Common myeloid progenitor, CD34-positive (primary cell): ENCODE data around the gene TMEM178B.

Source experiments
- CTCF ChIA-PET: fragments of 350-600 bp; sonication (Branson Sonifier 250); formaldehyde crosslinking; loops from one replicate; lab custom pipeline; 2021; ENCODE audit warnings: antibody characterized with exemption; lab: Charles Lee
- POLR2A ChIA-PET: fragments of 350-600 bp; sonication (Branson Sonifier 250); formaldehyde crosslinking; loops from one replicate; lab custom pipeline; 2021; ENCODE audit warnings: antibody characterized with exemption; lab: Charles Lee
- DNase-seq, 3 donors: peaks; one replicate each; pipeline versions ENCODE4 v3.0.0 to v3.0.0-alpha.2; 2013
- H3K27ac ChIP-seq, 2 experiments: 1 replicate in 1 of 2; 2 replicates in 1 of 2; pipeline ENCODE4 v1.7.0; 2013; ENCODE audit warnings: inconsistent platforms in 2 of 2, low read length in 2 of 2, mild to moderate bottlenecking in 2 of 2, low read depth in 1 of 2, moderate library complexity in 1 of 2; ENCODE audit not compliant: severe bottlenecking in 2 of 2, insufficient read depth in 1 of 2, poor library complexity in 1 of 2
- H3K27me3 ChIP-seq, 5 experiments: replicated peaks in 2 of 5; 1 replicate in 3 of 5; 2 replicates in 2 of 5; pipeline versions ENCODE4 v1.6.1 to v1.7.0; 2013; ENCODE audit warnings: low read length in 4 of 5, mild to moderate bottlenecking in 2 of 5, moderate library complexity in 2 of 5, inconsistent platforms in 1 of 5; ENCODE audit not compliant: insufficient read depth in 5 of 5, control insufficient read depth in 4 of 5
- H3K36me3 ChIP-seq, 4 experiments: 1 replicate in 2 of 4; 2 replicates in 2 of 4; pipeline versions ENCODE4 v1.6.1 to v1.7.0; 2013; ENCODE audit warnings: low read length in 3 of 4, control low read depth in 1 of 4, mild to moderate bottlenecking in 1 of 4; ENCODE audit not compliant: control insufficient read depth in 4 of 4, insufficient read depth in 4 of 4
- H3K4me1 ChIP-seq, 4 experiments: 1 replicate in 3 of 4; 2 replicates in 1 of 4; pipeline versions ENCODE4 v1.6.1 to v1.7.1; 2013; ENCODE audit warnings: low read length in 3 of 4, mild to moderate bottlenecking in 3 of 4, control low read depth in 1 of 4, inconsistent platforms in 1 of 4, moderate library complexity in 1 of 4; ENCODE audit not compliant: control insufficient read depth in 4 of 4, insufficient read depth in 4 of 4; ENCODE audit errors: control extremely low read depth in 1 of 4
- H3K4me3 ChIP-seq, 7 experiments: 1 replicate in 4 of 7; 2 replicates in 3 of 7; pipeline versions ENCODE4 v1.5.1 to v1.7.0; 2013; ENCODE audit warnings: mild to moderate bottlenecking in 7 of 7, low read length in 6 of 7, moderate library complexity in 6 of 7, inconsistent platforms in 2 of 7, low read depth in 2 of 7, control low read depth in 1 of 7; ENCODE audit not compliant: insufficient read depth in 4 of 7, control insufficient read depth in 1 of 7; ENCODE audit errors: extremely low read depth in 1 of 7
- H3K9me3 ChIP-seq, 5 experiments: 1 replicate in 4 of 5; 2 replicates in 1 of 5; pipeline versions ENCODE4 v1.6.1 to v1.7.1; 2013; ENCODE audit warnings: low read length in 4 of 5, mild to moderate bottlenecking in 2 of 5, inconsistent platforms in 1 of 5, low read depth in 1 of 5, moderate library complexity in 1 of 5; ENCODE audit not compliant: control insufficient read depth in 4 of 5, insufficient read depth in 2 of 5; ENCODE audit errors: control extremely low read depth in 1 of 5
- WGBS: methylation state at CpG from one replicate; pipeline ENCODE4 v1.1.5; 2013; ENCODE audit not compliant: insufficient coverage; 5-methylcytosine and 5-hydroxymethylcytosine counted together

TMEM178B gene

GRCh38 chr7:141217938-141218337, 144.1 kb downstream of the TMEM178B start:
- H3K27ac ChIP-seq: no peak overlapping the region
- ChIA-PET CTCF (no interaction called here), POLR2A (no interaction called here)
- no peak overlapping the region for H3K4me3 ChIP-seq
- WGBS: 84% methylated on average over 6 of the region's 7 CpGs
- no peak for DNase-seq
- H3K9me3 ChIP-seq: no peaks in the 10 kb centered on the region
- no peaks in the 10 kb centered on the region for H3K4me1 ChIP-seq
- no peaks in the 10 kb centered on the region for H3K36me3 ChIP-seq
- H3K27me3 ChIP-seq: peaks cover 0 to 5% (median 0%) of the 10 kb centered on the region in 5 experiments

- Histone ChIP-seq H3K4me1 (no peaks in the 10 kb centered on the region), H3K4me3 (no peak overlapping the region), H3K9me3 (no peaks in the 10 kb centered on the region), H3K27me3 (peaks cover 0 to 3% (median 0%) of the 10 kb centered on the region in 5 experiments), H3K27ac (no peak overlapping the region), H3K36me3 (no peaks in the 10 kb centered on the region)
- 81% methylated on average over 4 of the region's 6 CpGs for WGBS
- no peak for DNase-seq
- ChIA-PET POLR2A (no interaction called here), CTCF (interaction anchor here (0.6 kb wide), 1 partner anchor 9 kb away, joined by 3 read pairs; no protein-coding TSS in a partner anchor)
These were observed 145.1 kb downstream of the TMEM178B start for GRCh38 chr7:141218941-141219340.

DNA sequence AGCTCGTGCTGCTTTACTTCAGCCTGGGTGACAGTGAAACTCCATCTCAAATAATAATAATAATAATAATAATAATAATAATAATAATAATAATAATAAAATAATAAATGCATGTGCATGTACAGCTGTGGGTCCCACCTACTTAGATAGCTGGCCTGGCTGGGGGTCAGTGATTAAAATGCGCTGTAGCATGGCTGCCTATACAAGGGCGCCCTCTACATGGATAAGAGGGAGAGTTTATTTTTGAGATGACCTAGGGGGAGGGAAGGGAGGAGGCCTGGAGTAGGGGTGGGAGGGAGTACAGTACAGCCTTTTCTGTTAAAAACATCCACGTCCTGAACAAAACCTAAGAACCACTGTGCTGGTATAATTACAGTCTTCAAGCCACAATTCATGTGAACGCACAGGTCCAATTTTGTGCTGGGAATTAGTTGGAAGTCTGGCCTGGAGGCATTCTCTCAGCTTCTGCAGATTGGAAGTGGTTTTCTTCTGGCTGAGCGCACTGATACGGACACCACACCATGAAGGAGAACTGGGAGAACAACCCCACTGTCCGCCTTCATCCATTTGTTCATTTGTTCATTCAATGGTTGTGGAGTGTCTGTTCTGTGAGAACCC, 146.5 kb downstream of the TMEM178B start:
- Histone ChIP-seq H3K27me3 (peaks cover 0 to 2% (median 0%) of the 10 kb centered on the region in 5 experiments), H3K4me3 (no peak overlapping the region), H3K27ac (no peak overlapping the region), H3K9me3 (no peaks in the 10 kb centered on the region), H3K4me1 (no peaks in the 10 kb centered on the region), H3K36me3 (no peaks in the 10 kb centered on the region)
- ChIA-PET POLR2A (no interaction called here), CTCF (no interaction called here)
- DNase-seq: no peak
- 81% methylated on average over 6 of the region's 8 CpGs for WGBS

DNA sequence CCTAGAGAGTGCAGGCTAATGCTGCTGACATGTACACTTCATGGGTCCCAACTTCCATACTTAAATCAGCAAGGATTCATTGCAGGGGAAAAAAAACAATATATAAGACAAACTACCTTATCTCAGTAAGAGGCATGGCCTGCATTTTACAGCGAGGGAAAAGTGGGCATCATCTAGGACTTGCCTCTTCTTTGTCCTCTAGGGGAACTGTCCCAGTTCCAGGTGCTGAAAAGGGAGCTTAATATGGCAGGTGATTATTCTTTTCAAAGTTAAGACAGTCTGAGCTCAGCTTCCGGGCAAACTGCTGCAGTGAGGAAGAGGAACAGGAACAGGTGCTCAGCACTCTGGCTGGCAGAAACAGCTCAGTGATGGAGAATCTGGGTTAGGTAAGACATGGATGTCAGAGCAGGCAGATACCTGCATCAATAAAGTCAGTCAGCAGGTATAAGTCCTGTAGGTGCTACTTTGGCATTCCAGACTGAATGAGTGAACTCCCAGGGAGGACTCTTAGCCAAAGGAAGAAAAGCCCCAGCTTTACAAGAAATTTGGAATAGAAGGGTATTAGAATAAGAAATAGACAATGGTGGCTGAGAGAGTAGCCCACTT, 147.2 kb downstream of the TMEM178B start:
- Histone ChIP-seq H3K9me3 (no peaks in the 10 kb centered on the region), H3K27me3 (peaks cover 0 to 2% (median 0%) of the 10 kb centered on the region in 5 experiments)
- WGBS: 43% methylated on average over 1 of the region's 2 CpGs

GRCh38 chr7:141225916-141226618, 152.2 kb downstream of the TMEM178B start:
- no peak for DNase-seq
- ChIA-PET CTCF (interaction anchor here (0.6 kb wide), 1 partner anchor 15 kb away, joined by 3 read pairs; no protein-coding TSS in a partner anchor), POLR2A (no interaction called here)
- H3K27ac ChIP-seq: no peak overlapping the region
- no peaks in the 10 kb centered on the region for H3K36me3 ChIP-seq
- H3K27me3 ChIP-seq: peaks cover 0 to 4% (median 2%) of the 10 kb centered on the region in 5 experiments
- no peaks in the 10 kb centered on the region for H3K9me3 ChIP-seq
- WGBS: 100% methylated on average over 4 of the region's 8 CpGs
- H3K4me1 ChIP-seq: no peaks in the 10 kb centered on the region
- no peak overlapping the region for H3K4me3 ChIP-seq

More for the DNA sequence above, 147.2 kb downstream of the TMEM178B start:
- Histone ChIP-seq H3K27ac (no peak overlapping the region), H3K4me1 (no peaks in the 10 kb centered on the region), H3K36me3 (no peaks in the 10 kb centered on the region), H3K4me3 (no peak overlapping the region)
- DNase-seq: peak in 2 of 3 donors; percentile 11 to 13
- CTCF ChIA-PET: no interaction called here
- POLR2A ChIA-PET: no interaction called here

DNA sequence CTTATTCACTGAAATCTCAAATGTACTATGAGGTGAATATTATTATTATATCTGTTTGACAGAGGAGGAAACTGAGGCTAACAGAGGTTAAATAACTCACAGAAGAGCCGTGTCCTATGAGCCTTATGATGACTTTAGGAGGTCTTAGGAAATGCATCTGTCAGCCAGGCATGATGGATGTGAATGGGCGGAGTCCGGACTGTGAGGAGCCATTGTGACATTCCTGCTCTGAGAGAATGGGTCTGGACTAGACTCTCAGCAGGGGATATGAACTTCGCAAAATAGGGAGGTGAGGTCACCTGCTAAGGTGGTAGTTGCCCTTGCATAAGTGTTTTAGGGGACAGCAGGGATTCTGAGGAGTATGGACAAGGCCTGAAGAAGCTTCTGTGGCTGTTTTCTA, 153.6 kb downstream of the TMEM178B start:
- Histone ChIP-seq H3K36me3 (no peaks in the 10 kb centered on the region), H3K4me3 (no peak overlapping the region), H3K27ac (no peak overlapping the region), H3K4me1 (no peaks in the 10 kb centered on the region), H3K27me3 (peaks cover 0 to 4% (median 2%) of the 10 kb centered on the region in 5 experiments), H3K9me3 (no peaks in the 10 kb centered on the region)
- 64% methylated on average over 3 of the region's 4 CpGs for WGBS
- CTCF ChIA-PET: no interaction called here
- POLR2A ChIA-PET: no interaction called here
- DNase-seq: no peak

- H3K4me1 ChIP-seq: no peaks in the 10 kb centered on the region
- H3K27ac ChIP-seq: no peak overlapping the region
- ChIA-PET POLR2A (no interaction called here), CTCF (interaction anchor here (1.2 kb wide), 1 partner anchor 9 kb away, joined by 3 read pairs; no protein-coding TSS in a partner anchor)
- H3K27me3 ChIP-seq: peaks cover 0 to 5% (median 2%) of the 10 kb centered on the region in 5 experiments
- H3K4me3 ChIP-seq: no peak overlapping the region
- H3K9me3 ChIP-seq: no peaks in the 10 kb centered on the region
- no peak for DNase-seq
- no peaks in the 10 kb centered on the region for H3K36me3 ChIP-seq
- 89% methylated on average over 4 of the region's 5 CpGs for WGBS
These were observed 154.6 kb downstream of the TMEM178B start for GRCh38 chr7:141228482-141228881.
